Loucy (cell line): Measurements from ENCODE around the gene LLCFC1.

Source experiments
- H2AFZ ChIP-seq: fragments of 200-600 bp; sonication (generic); 2 replicates; pipeline ENCODE4 v1.6.0; 2016; ENCODE audit warnings: antibody characterized with exemption, mild to moderate bottlenecking, low read length, moderate library complexity
- H3F3A ChIP-seq: fragments of 200-600 bp; 2 replicates; pipeline ENCODE4 v1.6.0; 2016; ENCODE audit warnings: antibody characterized with exemption, low read depth, mild to moderate bottlenecking
- H3K27me3 ChIP-seq: fragments of 200-600 bp; sonication (generic); 2 replicates; pipeline ENCODE4 v1.6.1; 2014; ENCODE audit warnings: low read length, mild to moderate bottlenecking; ENCODE audit not compliant: insufficient read depth, poor library complexity, severe bottlenecking
- H3K36me3 ChIP-seq: fragments of 200-600 bp; sonication (generic); 2 replicates; pipeline ENCODE4 v1.6.1; 2016; ENCODE audit warnings: low read length; ENCODE audit not compliant: insufficient read depth
- H3K4me1 ChIP-seq: fragments of 200-600 bp; sonication (generic); 2 replicates; pipeline ENCODE4 v1.5.1; 2014; ENCODE audit warnings: low read length, mild to moderate bottlenecking; ENCODE audit not compliant: insufficient read depth, poor library complexity, severe bottlenecking
- H3K4me2 ChIP-seq: fragments of 200-600 bp; sonication (generic); 2 replicates; pipeline ENCODE4 v1.6.0; 2014; ENCODE audit warnings: antibody characterized with exemption, low read length, low read depth, mild to moderate bottlenecking; ENCODE audit not compliant: poor library complexity, severe bottlenecking
- H3K4me3 ChIP-seq: fragments of 200-600 bp; sonication (generic); 2 replicates; pipeline ENCODE4 v1.5.1; 2014; ENCODE audit warnings: low read length, mild to moderate bottlenecking, mixed read lengths; ENCODE audit not compliant: poor library complexity, severe bottlenecking
- H3K79me2 ChIP-seq: fragments of 200-600 bp; sonication (generic); 2 replicates; pipeline ENCODE4 v1.6.1; 2014; ENCODE audit warnings: low read length; ENCODE audit not compliant: insufficient read depth
- H3K9ac ChIP-seq: fragments of 200-600 bp; sonication (generic); 2 replicates; pipeline ENCODE4 v1.6.0; 2014; ENCODE audit warnings: mild to moderate bottlenecking, low read depth, low read length, moderate library complexity; ENCODE audit not compliant: poor library complexity, severe bottlenecking
- H3K9me2 ChIP-seq: fragments of 200-600 bp; sonication (generic); replicated peaks from 2 replicates; pipeline ENCODE4 v1.6.1; 2016; ENCODE audit warnings: low read depth, low read length, mixed read lengths
- H3K9me3 ChIP-seq: fragments of 200-600 bp; sonication (generic); 2 replicates; pipeline ENCODE4 v1.6.1; 2014; ENCODE audit warnings: mild to moderate bottlenecking, antibody characterized with exemption, low read length, low read depth; ENCODE audit not compliant: insufficient read depth
- H4K20me1 ChIP-seq: fragments of 200-600 bp; sonication (generic); 2 replicates; pipeline ENCODE4 v1.6.0; 2014; ENCODE audit warnings: antibody characterized with exemption, low read length, mild to moderate bottlenecking; ENCODE audit not compliant: insufficient read depth, poor library complexity, severe bottlenecking
- CTCF ChIP-seq: fragments of 200-600 bp; sonication (generic); conservative IDR thresholded peaks from 2 replicates; pipeline ENCODE4 v1.5.1; 2014; ENCODE audit warnings: mild to moderate bottlenecking, antibody characterized with exemption, low read length
- EZH2phosphoT487 ChIP-seq: fragments of 200-600 bp; IDR thresholded peaks from 2 replicates; pipeline ENCODE4 v1.6.1; 2018; ENCODE audit warnings: antibody characterized with exemption, mild to moderate bottlenecking, moderate library complexity, borderline replicate concordance

LLCFC1 gene

GRCh38 chr7:142940966-142941535, 1.8 kb downstream of the LLCFC1 start:
- no peaks in the 10 kb centered on the region for H4K20me1 ChIP-seq
- H3K4me3 ChIP-seq, result no peak overlapping the region
- no peaks in the 10 kb centered on the region for H3K27me3 ChIP-seq
- H3K9me2 ChIP-seq, result no peaks in the 10 kb centered on the region
- H3F3A ChIP-seq, result no peaks in the 10 kb centered on the region
- no peaks in the 10 kb centered on the region for H3K36me3 ChIP-seq
- H3K79me2 ChIP-seq, result no peaks in the 10 kb centered on the region
- no peak overlapping the region for H2AFZ ChIP-seq
- H3K9me3 ChIP-seq, result no peaks in the 10 kb centered on the region
- TF ChIP-seq CTCF (no peak), EZH2phosphoT487 (no peak)
- H3K4me2 ChIP-seq, result no peak overlapping the region
- H3K4me1 ChIP-seq, result no peaks in the 10 kb centered on the region
- no peak overlapping the region for H3K9ac ChIP-seq

- no peaks in the 10 kb centered on the region for H3K9me2 ChIP-seq
- H3K79me2 ChIP-seq, result no peaks in the 10 kb centered on the region
- H3K9ac ChIP-seq, result no peak overlapping the region
- no peaks in the 10 kb centered on the region for H3K4me1 ChIP-seq
- H3K9me3 ChIP-seq, result no peaks in the 10 kb centered on the region
- no peak overlapping the region for H3K4me3 ChIP-seq
- H3K36me3 ChIP-seq, result no peaks in the 10 kb centered on the region
- H3K4me2 ChIP-seq, result no peak overlapping the region
- H3K27me3 ChIP-seq, result no peaks in the 10 kb centered on the region
- no peak for TF ChIP-seq CTCF
- TF ChIP-seq EZH2phosphoT487, result no peak
- no peak overlapping the region for H2AFZ ChIP-seq
- H4K20me1 ChIP-seq, result no peaks in the 10 kb centered on the region
- H3F3A ChIP-seq, result no peaks in the 10 kb centered on the region
Observed at GRCh38 chr7:142941541-142941940, 2.3 kb downstream of the LLCFC1 start.

- H3K4me3 ChIP-seq, result no peak overlapping the region
- no peaks in the 10 kb centered on the region for H3K9me3 ChIP-seq
- H3K27me3 ChIP-seq, result no peaks in the 10 kb centered on the region
- H2AFZ ChIP-seq, result no peak overlapping the region
- H3K4me2 ChIP-seq, result no peak overlapping the region
- TF ChIP-seq EZH2phosphoT487, result no peak
- no peak for TF ChIP-seq CTCF
- no peaks in the 10 kb centered on the region for H3K4me1 ChIP-seq
- H3K36me3 ChIP-seq, result no peaks in the 10 kb centered on the region
- H3K9ac ChIP-seq, result no peak overlapping the region
- H4K20me1 ChIP-seq, result no peaks in the 10 kb centered on the region
- no peaks in the 10 kb centered on the region for H3K79me2 ChIP-seq
- no peaks in the 10 kb centered on the region for H3K9me2 ChIP-seq
- no peaks in the 10 kb centered on the region for H3F3A ChIP-seq
Observed at GRCh38 chr7:142942746-142943145, 3.5 kb downstream of the LLCFC1 start.
